GM19099 (cell line): Measurements from ENCODE around the gene CCDC73.

ENCODE experiments used
- POLR2A ChIP-seq: IDR thresholded peaks from 3 replicates; pipeline ENCODE4 v1.6.1; 2011; ENCODE audit warnings: low read depth; ENCODE audit not compliant: insufficient read length; ENCODE audit errors: extremely low read depth

Gene CCDC73

DNA sequence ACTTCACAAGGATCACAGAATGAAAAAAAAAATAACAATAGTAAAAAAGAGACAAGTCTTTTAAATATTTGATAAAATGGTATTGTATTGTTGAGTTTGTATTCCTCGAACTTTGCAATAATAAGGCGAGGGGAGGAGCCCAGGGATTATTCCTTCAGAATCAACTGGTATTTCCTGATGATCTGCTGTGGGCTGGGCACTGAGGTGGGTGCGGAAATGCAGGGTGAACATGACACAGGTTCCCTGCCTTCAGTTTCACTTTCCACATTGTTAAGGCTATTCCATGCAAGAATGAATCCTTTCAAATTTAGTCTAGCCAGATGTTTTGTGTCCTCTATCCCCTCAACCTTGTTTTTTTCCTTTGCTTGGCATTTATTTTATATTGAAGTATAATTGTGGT is 212.9 kb downstream of the CCDC73 start:
- no peak for TF ChIP-seq POLR2A

DNA sequence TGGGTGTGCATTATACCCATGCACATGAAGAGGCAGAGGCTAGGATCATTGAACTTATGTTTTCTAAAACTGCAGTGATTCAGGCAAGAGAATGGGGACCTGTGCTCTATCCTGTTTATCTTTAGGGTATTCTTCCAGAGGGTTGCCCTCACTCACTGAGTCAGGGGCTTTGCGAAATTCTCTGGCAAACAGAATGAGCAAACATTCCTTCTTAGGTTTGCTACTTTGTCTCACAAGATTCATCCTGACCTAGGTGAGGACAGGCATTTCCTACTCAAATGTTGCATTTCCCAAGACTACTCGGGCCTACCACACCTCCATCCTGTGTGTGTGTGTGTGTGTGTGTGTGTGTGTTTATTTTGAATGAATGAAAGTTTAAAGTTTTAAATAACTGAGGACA is 213.5 kb downstream of the CCDC73 start:
- no peak for TF ChIP-seq POLR2A

DNA sequence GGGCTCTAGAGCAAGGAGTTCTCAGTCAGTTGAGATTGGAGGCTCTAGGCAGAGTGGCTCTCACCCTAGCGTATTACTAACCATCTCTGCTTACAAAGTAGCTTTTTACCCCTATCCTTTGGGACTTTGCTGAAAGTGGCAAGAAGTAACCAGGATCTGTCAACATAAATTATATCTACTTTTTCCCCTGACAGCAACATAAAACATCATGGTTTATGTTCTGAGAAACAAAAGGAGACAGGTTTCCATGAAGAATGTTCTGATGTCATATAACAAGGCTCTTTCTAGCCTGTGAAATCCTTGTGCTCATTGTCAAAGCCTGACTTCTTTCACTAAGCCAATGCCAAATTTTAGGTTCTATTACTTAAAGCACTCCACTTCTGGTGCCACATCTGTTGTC is 218.0 kb downstream of the CCDC73 start:
- TF ChIP-seq POLR2A = no peak

DNA sequence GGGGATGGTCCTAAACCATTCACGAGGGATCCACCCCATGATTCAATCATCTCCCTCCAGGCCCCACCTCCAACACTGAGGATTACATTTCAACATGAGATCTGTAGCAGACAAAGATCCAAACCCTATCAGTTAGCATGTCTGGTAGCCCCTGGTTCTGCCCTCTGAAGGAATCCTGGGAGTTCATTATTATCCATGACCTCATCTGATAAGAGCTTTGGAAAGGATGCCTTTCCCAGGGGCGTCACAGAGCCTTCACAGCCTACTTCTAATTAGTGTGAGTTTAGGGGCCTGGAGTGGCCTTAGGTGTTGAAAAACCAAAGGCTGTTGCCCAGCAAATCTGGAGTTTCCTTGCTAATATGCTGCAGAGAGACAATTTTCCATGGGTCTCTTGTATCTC is 219.4 kb downstream of the CCDC73 start:
- no peak for TF ChIP-seq POLR2A

DNA sequence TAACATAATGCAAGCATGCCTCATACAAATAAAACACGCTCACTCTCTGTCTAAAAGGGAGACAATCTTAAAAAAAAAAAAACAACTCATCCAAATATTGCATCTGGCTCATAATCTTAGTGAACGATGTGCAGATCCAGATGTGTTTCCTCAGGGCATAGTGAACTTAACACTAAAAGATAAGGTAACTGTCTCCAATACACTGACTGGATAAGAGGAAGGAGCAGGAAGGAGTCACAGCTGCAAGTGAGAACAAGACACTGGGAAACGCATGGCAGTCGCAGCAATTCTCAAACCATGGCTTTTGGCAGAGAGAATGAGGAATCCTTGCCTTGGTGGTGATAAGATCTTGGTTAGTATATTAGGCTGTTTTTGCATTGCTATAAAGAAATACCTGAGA is 220.0 kb downstream of the CCDC73 start:
- TF ChIP-seq POLR2A = no peak

DNA sequence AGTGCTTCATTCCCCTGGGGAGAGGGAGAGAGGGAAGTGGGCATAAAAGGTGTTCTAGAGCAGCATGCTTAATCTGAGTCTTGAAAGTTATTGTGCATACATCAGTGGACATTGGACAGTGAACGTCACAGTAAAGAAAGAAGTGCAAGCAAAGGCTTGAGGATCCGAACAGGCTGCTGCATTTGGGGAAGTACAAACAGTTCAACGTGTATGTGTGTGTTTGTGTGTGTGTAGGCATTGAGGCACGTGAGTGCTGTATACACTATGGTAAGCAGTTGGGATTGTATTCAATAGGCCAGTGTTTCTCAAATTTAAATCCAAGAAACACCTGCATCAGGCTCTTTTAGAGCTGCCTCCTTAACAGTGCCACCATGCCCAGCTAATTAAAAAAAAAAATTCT is 221.2 kb downstream of the CCDC73 start:
- TF ChIP-seq POLR2A = no peak

DNA sequence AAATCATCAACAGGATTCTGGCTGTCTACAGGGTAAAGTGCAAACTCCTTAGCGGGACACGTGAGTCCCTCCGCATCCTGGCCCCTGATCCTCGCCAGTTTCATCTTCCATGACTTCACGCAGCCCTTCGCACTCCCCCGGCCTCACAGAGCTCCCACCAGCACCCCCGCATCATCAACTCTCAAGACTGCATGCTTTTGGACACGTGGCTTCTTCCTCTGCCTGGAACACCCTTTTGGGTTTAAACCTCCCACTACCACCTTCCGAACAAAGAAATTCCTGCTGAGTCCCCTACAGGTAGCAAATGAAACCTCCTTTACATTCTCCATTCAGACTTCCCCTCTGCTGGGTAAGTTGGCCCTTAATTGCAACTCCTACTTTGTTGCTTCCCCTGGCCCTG is 223.4 kb downstream of the CCDC73 start:
- no peak for TF ChIP-seq POLR2A

DNA sequence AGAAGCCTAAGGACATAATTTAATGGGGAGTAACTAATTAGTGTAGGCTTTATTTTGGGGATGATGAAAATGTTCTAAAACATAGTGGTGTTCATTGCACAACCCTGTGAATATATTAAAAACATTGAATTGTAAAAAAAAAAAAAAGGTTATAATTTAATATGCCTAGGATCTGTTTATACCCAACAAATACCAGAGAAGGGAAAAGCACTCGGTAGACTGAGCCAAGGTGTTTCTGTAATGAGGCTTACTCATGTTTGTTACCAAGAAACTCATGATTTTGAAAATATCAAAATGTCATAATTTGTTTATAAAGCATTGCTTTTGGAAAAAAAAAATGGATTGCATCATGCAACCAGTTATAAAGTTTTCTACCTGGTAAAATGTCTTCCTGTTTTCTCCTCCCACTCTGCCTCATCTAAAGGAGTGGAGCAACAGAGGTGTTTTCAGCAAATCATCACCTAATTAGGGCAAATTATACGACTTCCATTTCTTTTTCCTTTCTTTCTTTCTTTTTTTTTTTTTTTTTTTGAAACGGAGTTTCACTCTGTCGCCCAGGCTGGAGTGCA is 225.1 kb downstream of the CCDC73 start:
- no peak for TF ChIP-seq POLR2A

DNA sequence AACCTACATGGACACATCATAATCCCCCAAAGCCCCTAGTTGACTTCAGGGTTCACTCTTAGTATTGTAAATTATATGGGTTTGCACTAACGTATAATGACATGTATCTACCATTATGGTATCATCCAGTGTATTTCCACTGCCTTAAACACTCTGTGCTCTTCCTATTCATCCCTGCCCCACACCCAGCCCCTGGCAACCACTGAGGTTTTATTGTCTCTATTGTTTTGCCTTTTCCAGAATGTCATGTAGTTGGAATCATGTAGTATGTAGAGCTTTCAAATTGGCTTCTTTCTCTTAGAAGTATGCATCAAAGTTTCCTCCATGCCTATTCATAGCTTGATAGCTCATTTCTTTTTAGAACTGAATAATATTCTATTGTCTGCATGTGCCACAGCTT is 227.3 kb downstream of the CCDC73 start:
- TF ChIP-seq POLR2A = no peak

DNA sequence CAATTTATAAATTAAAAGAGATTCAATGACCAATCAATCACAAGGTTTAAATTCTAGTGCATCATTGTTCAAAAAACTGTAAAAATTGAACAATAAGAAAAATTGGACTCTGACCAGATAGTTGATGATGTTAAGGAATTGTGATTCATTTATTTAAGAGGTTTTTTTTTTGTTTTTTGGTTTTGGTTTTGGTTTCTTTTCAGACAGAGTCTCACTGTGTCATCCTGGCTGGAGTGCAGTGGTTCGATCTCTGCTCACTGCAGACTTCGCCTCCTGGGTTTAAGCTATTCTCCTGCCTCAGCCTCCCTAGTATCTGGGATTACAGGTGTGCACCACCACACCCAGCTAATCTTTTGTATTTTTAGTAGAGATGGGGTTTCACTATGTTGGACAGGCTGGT is 227.9 kb downstream of the CCDC73 start:
- no peak for TF ChIP-seq POLR2A

DNA sequence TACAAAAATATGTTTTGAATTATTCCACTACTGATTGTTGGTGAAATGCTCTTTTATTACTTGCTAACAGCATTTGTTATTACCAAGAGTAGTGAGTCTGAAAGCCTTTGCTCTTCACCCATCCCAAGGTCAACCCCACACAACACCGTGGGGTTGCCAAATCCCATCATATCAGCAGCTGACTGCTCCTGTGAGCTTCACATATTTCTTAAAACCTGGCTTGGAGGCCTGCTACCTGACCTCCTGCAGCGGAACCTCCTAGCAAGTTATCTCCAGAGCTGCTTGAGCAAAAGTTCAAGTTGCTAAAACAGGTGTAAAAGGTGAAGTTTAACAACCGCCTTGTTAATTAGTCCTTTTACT is 230.9 kb downstream of the CCDC73 start:
- TF ChIP-seq POLR2A = no peak

DNA sequence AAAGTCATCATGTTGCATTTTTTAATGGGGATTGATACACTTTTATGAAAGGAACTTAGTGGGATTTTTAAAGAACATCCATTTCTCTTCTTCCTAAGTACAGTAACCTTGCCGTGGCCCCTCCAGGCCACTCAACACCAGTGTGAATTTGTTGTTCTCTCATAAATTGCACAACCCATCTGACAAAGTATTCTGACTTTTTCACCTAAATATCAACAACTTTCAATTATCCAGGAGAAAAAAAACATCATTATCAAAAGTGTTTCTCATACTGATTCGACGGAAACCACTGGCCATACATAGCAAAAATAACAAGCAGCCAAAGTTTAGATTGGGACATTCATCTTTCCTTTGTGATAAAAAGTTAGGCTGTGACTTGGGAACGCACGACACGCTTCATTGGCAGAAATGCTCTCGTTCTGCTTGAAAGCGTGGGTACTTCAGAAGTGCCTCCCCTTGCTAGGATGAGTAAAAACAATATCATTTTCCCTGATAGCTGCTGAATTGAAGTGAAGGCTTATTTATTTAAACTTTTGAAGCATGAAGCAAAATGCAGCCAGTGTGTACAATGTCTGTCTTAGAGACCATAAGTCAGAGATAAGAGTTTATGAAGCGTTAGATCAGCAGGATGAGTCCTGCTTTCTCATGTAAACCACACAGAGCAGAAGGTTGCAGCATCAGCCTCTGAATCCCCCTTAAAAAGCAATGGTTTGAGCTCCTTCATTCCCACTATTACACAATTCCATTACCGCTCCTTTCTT is 231.4 kb downstream of the CCDC73 start:
- TF ChIP-seq POLR2A = no peak

DNA sequence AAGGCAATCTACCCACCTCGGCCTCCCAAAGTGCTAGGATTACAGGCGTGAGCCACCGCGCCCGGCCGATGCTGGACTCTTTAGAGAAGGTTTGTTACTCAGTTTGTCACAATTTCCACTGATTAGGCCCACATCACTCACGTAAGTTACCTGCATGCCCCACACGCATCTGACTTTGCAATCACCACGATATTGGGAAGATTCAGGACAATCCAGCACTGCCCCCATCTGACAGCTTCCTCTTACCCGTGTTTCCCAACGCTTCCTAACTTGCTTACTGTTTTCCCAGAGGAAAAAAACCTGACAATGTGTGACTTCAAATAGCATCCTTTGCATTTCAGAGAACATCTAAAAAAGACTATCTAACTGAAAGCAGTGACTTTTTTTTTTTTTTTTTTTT is 232.6 kb downstream of the CCDC73 start:
- TF ChIP-seq POLR2A = no peak

DNA sequence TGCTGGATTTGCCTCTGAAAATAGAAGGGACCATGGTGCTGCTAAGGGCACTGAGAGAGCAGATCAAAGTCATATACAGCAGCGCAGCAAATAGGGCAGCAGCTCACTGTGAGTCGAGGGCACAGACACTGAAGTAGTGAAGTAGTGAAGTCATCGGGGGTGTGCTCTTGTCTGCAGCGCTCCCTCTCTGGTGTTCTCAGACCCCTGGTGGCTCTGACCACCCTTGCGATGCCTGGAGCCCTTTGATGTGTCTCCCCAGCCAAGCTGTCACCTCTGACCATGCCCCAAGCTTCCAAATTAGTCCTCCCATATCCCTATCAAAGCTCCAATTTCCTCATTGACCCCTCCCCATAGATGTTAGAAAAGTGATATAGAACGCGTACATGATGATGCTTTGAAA is 238.6 kb downstream of the CCDC73 start:
- no peak for TF ChIP-seq POLR2A

DNA sequence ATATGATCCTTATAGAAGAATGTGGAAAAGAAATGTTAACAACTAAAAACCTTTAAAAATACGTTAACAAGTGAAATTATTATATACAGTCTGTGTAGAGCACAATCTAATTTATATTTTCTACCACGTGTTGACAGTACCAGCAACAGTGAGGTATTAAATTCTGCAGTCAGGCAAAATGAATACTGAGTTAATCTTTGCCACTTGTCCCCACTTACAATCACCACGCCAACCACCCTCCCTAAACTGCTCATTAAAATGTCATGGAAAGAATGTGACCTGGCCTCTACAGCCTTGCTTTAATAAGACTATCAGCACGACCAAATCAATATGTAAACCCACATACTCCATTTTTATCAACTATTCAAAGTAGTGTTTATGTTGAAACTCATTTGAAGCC is 239.4 kb downstream of the CCDC73 start:
- no peak for TF ChIP-seq POLR2A
